Skeletal muscle tissue (tissue), 4 donors: ENCODE measurements around the gene SEMA5A. TPM values are rescaled to one million over a fixed set of nuclear protein-coding genes. Genes with fewer than 3 reads are reported as not detected.

Source experiments
- H3K27ac ChIP-seq: one replicate; pipeline ENCODE4 v1.7.0; 2013; ENCODE audit warnings: mild to moderate bottlenecking, low read depth, low read length, inconsistent platforms
- H3K27me3 ChIP-seq, 3 donors: one replicate each; pipeline ENCODE4 v1.7.0; 2013; ENCODE audit warnings: low read length in 3 of 3; ENCODE audit not compliant: control insufficient read depth in 3 of 3, insufficient read depth in 3 of 3
- H3K36me3 ChIP-seq, 3 donors: one replicate each; pipeline ENCODE4 v1.7.0; 2013; ENCODE audit warnings: low read length in 3 of 3; ENCODE audit not compliant: control insufficient read depth in 3 of 3, insufficient read depth in 3 of 3
- H3K4me1 ChIP-seq, 3 donors: one replicate each; pipeline ENCODE4 v1.7.0; 2013; ENCODE audit warnings: low read length in 3 of 3, mild to moderate bottlenecking in 3 of 3; ENCODE audit not compliant: control insufficient read depth in 3 of 3, insufficient read depth in 3 of 3
- H3K4me3 ChIP-seq, 3 donors: one replicate each; pipeline ENCODE4 v1.7.0; 2013; ENCODE audit warnings: low read length in 3 of 3
- H3K9ac ChIP-seq, 3 donors: one replicate each; pipeline ENCODE4 v1.7.0; 2013; ENCODE audit warnings: low read length in 3 of 3, mild to moderate bottlenecking in 3 of 3, moderate library complexity in 2 of 3, low read depth in 1 of 3
- H3K9me3 ChIP-seq, 3 donors: one replicate each; pipeline ENCODE4 v1.7.0; 2013; ENCODE audit warnings: low read length in 3 of 3; ENCODE audit not compliant: control insufficient read depth in 3 of 3
- total RNA-seq: library from RNA; depleted of rRNA; stranded (reverse); fragments of >200 nt; gene quantifications from one replicate; pipeline ENCODE4 v1.2.3, GENCODE V29; 2014
- donor health status: Osteomylitis.

The SEMA5A gene
- total RNA-seq, 1 donor from 2014 or later, result 25.1 TPM

DNA sequence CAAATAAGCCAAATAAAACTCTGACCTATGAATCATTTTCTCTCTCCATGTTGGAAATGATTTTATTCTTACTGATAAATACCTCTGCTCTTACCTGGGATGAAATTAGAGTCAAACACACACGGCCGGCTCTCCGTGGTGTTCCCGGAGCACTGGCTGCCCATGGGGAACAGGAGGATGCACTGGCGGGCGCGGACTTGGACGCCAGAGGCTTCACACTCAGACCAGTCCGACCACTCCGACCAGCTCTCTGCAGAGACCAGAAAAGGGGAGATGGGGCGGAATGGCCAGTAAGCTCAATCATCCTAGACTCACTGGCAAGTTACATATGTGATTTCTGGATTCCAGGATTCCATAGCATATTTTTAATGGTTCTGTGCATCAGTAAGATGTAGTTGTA lies 494.1 kb downstream of the SEMA5A start:
- Histone ChIP-seq H3K36me3 (no peaks in the 10 kb centered on the region), H3K27ac (no peak overlapping the region), H3K27me3 (no peaks in the 10 kb centered on the region), H3K4me1 (no peaks in the 10 kb centered on the region), H3K4me3 (no peak overlapping the region), H3K9me3 (no peaks in the 10 kb centered on the region), H3K9ac (no peak overlapping the region)

DNA sequence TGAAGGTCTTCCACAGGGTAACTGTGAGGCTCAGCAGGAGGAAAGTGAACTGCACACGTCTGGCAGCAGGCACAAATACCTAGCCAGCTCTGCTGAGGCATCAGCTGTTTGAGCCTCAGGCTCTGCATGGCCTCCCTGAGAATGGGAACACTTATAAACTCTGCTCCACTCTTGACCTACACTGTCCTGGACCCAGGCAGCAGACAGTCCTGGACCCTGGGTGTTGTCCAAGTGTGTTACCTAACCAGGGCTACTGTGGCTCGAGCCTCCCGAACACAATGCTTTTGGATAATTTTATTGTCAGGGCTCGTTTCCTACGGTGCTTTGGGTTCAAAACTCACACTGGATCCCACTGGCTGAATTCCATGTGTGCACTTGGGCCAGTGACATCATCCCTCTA lies 497.9 kb downstream of the SEMA5A start:
- Histone ChIP-seq H3K4me3 (no peak overlapping the region), H3K4me1 (no peaks in the 10 kb centered on the region), H3K36me3 (no peaks in the 10 kb centered on the region), H3K27ac (no peak overlapping the region), H3K9me3 (no peaks in the 10 kb centered on the region), H3K27me3 (no peaks in the 10 kb centered on the region), H3K9ac (no peak overlapping the region)

DNA sequence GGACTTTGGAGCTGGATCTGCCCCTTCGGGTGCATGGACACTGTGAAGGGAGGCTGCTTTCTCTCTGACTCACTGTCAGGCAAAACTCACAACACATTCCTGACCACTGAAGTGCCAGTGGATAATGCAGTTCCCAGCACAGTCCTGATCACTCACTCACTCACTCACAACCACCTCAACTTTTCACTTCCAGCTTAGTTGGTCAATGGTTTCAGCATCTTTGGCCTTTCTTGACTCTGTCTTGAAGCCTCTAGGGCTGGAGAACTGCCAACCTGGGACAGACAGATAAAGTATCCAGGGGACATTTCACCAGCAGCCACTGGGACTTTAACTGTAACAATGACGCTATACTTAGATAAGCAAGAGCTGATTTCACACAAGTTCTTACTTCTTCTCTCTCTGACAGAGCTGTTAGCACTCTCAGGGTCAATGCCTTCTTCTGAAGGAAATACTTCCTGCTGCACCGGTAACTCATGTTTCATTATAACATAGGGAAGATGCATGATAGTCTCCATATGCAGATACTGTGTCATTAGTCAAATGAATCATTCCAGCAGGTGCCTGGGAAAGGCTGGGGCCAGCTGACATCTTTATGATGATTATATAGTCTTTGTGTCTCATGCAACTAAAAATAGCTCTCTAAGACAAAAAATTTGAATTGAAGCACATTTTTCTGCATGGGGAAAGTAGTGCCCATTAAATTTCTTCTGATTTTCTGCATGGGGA lies 499.0 kb downstream of the SEMA5A start:
- Histone ChIP-seq H3K9me3 (no peaks in the 10 kb centered on the region), H3K36me3 (no peaks in the 10 kb centered on the region), H3K9ac (no peak overlapping the region), H3K4me3 (no peak overlapping the region), H3K27ac (no peak overlapping the region), H3K27me3 (no peaks in the 10 kb centered on the region), H3K4me1 (no peaks in the 10 kb centered on the region)

DNA sequence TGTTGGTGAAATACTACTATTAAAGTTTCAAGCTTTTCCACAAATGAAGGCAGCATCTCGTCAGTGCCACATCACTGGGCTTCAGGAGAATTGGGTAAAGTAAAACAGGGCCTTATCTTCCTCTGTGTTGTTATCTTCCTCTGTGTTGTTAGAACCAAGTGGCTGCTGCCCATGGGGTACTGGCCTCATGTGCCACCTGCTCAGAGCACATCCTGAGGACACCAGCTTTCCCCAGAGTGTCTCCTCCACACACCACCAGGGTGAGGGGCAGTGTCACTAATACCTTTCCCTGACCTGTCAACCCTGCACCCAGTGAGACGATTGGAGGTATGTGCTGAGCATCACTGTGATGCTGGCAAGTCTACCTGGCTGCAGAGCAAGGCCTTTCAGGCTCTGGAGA lies 499.9 kb downstream of the SEMA5A start:
- H3K27ac ChIP-seq, result no peak overlapping the region
- H3K9ac ChIP-seq, result no peak overlapping the region
- no peaks in the 10 kb centered on the region for H3K4me1 ChIP-seq
- no peak overlapping the region for H3K4me3 ChIP-seq
- no peaks in the 10 kb centered on the region for H3K36me3 ChIP-seq
- H3K27me3 ChIP-seq, result no peaks in the 10 kb centered on the region
- no peaks in the 10 kb centered on the region for H3K9me3 ChIP-seq

DNA sequence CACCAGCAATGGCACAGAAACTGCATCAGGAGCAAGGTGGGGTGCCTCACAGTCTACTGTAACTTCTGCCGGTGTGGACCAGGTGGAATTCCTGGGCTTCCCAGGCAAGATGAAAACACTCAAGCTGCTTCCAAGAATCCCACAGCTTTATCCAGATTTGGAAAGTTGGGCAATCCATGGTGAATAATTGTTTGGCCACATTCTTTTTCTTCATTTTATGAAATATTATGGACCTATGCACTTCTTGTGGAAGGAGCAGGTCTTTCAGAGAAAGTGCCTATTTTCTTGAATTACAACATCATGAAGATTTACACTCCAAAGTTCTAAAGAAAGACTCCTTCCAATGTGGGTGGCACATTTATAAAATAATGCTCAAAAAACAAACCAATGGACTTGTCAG lies 503.6 kb downstream of the SEMA5A start:
- Histone ChIP-seq H3K4me3 (no peak overlapping the region), H3K9me3 (no peaks in the 10 kb centered on the region), H3K9ac (no peak overlapping the region), H3K27me3 (no peaks in the 10 kb centered on the region), H3K4me1 (no peaks in the 10 kb centered on the region), H3K27ac (no peak overlapping the region), H3K36me3 (no peaks in the 10 kb centered on the region)

GRCh38 chr5:9040475-9040874 lies 505.4 kb downstream of the SEMA5A start:
- no peak overlapping the region for H3K4me3 ChIP-seq
- H3K36me3 ChIP-seq, result no peaks in the 10 kb centered on the region
- H3K27me3 ChIP-seq, result no peaks in the 10 kb centered on the region

DNA sequence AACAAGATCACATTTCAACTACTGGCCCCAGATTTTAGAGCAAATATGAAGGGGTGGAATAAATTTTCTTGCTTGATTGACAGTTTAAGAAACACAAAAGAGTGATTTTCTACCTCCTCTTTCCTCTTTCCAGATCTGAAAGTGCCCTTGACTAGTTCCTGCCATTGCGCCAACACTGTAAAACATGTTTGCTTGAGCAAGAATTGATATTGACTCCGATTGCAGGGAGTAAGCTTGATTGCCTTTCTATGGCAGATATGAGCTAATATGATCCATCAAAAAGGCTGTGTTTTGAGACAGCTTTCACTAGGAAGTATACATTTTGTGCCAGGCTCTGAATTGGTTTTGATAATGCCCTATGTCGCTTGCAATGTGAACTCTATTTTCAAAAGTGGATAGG lies 508.8 kb downstream of the SEMA5A start:
- Histone ChIP-seq H3K4me3 (no peak overlapping the region), H3K9me3 (no peaks in the 10 kb centered on the region), H3K27ac (no peak overlapping the region), H3K9ac (no peak overlapping the region), H3K4me1 (no peaks in the 10 kb centered on the region), H3K36me3 (no peaks in the 10 kb centered on the region), H3K27me3 (no peaks in the 10 kb centered on the region)

More at GRCh38 chr5:9040475-9040874, 505.4 kb downstream of the SEMA5A start:
- H3K9me3 ChIP-seq, result no peaks in the 10 kb centered on the region
- H3K9ac ChIP-seq, result no peak overlapping the region
- no peak overlapping the region for H3K27ac ChIP-seq
- no peaks in the 10 kb centered on the region for H3K4me1 ChIP-seq

DNA sequence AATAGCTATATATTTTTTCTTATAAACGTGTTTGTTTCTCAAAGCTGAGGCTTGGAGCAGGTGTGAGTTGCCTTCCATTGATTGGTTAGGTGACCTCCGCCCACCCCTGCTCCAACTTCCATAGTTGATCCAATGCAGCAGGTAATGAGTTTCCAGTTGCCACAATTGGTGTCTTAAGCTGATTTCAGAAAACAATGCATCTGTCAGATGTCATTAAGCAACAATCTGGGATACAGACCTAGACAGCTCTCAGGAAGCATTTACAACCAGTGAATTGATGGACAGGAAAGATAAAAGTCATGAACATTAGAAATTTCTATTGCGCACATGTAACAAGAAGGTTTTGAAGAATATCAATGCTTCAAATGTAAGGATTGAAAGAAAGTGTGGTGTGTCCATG lies 510.5 kb downstream of the SEMA5A start:
- Histone ChIP-seq H3K4me3 (no peak overlapping the region), H3K9ac (no peak overlapping the region), H3K4me1 (no peaks in the 10 kb centered on the region), H3K36me3 (no peaks in the 10 kb centered on the region), H3K27me3 (no peaks in the 10 kb centered on the region), H3K9me3 (no peaks in the 10 kb centered on the region), H3K27ac (no peak overlapping the region)

- Histone ChIP-seq H3K9me3 (no peaks in the 10 kb centered on the region), H3K4me3 (no peak overlapping the region), H3K27me3 (no peaks in the 10 kb centered on the region), H3K4me1 (no peaks in the 10 kb centered on the region), H3K36me3 (no peaks in the 10 kb centered on the region), H3K27ac (no peak overlapping the region), H3K9ac (no peak overlapping the region)
Observed at GRCh38 chr5:9034649-9035048, 511.2 kb downstream of the SEMA5A start.

DNA sequence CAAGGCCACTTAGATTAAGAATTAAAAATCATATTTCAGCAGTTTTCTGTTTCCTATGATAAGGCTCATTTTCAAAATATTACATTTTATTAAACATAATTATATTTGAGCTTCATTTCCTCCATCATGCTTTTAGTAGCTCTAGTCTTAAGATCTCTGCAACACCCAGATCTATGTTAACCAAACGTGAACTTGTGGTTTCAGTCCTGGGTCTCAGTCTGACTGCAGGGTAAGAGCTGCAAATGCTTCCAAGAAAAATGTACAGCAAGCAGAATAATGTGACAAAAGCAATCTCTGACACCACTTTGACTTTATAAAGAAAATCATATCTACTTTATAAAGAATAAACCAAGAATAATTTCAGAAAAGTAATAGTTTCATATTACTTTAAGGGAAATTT lies 512.4 kb downstream of the SEMA5A start:
- Histone ChIP-seq H3K9ac (no peak overlapping the region), H3K4me3 (no peak overlapping the region), H3K36me3 (no peaks in the 10 kb centered on the region), H3K27ac (no peak overlapping the region), H3K9me3 (no peaks in the 10 kb centered on the region), H3K4me1 (no peaks in the 10 kb centered on the region), H3K27me3 (no peaks in the 10 kb centered on the region)
